Measurements from ENCODE around the gene KRTAP10-5.

DNA sequence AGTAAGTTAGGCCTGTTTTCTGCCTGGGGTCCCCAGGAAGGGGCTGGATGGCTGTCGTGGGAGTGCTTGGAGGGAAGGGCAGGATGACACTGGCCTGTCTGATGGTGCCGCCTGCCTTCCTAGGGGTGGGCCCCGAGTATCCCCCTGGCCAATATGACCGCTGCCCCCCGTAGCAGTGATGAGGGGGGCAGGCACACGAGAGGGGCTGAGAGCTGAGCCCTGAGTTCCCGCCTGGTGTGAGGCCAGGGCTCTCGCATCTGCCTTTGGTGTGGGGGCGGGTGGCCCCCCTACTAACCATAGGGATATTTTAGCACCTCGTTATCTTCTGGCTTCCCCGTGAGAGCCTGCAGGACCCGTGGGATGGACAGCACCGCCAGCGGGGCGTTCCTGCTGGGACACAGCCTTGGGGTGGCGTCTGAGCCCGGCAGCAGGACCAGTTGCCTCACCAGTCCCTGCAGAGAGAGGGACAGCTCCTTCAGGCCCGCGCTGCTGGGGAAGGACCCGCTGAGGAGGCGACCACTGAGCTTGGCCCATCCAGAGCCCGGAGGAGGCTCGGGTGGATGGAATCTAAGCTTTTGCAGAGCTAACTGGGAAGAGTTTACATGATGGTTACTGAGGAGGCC, 50.8 kb downstream of the KRTAP10-5 start:
- TF ChIP-seq, protein P1, sequence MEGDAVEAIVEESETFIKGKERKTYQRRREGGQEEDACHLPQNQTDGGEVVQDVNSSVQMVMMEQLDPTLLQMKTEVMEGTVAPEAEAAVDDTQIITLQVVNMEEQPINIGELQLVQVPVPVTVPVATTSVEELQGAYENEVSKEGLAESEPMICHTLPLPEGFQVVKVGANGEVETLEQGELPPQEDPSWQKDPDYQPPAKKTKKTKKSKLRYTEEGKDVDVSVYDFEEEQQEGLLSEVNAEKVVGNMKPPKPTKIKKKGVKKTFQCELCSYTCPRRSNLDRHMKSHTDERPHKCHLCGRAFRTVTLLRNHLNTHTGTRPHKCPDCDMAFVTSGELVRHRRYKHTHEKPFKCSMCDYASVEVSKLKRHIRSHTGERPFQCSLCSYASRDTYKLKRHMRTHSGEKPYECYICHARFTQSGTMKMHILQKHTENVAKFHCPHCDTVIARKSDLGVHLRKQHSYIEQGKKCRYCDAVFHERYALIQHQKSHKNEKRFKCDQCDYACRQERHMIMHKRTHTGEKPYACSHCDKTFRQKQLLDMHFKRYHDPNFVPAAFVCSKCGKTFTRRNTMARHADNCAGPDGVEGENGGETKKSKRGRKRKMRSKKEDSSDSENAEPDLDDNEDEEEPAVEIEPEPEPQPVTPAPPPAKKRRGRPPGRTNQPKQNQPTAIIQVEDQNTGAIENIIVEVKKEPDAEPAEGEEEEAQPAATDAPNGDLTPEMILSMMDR (IDR thresholded peaks at IDR 0.05): no peak
- TF ChIP-seq POLR2A (IDR thresholded peaks at IDR 0.05): no peak

Measured in right lobe of liver (tissue), 4 donors.